HCEC 1CT (cell line): ENCODE measurements around the gene ERCC6L2.

Experiments
- DNase-seq: peaks from one replicate; pipeline ENCODE4 v3.0.0-alpha.2; 2017

ERCC6L2 gene

DNA sequence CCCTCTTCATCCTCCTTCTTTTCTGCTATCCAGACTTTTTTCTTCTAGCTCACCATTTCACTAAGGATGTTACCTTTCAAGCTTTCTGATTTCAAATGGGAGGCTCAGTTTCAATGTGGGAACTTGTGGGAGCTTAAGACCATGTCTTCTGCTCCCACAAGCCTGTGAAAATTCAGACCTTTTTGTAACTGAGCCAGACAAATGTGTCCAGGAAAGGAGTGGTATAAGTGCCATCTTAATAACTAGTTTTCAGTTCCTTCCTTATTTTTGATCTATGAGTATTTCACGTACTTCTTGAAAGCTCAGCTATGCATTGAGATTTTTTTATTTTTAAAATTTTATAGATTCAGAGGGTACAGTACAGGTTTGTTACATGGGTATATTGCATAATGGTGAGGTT lies 4.6 kb upstream of the ERCC6L2 start:
- DNase-seq, result no peak

DNA sequence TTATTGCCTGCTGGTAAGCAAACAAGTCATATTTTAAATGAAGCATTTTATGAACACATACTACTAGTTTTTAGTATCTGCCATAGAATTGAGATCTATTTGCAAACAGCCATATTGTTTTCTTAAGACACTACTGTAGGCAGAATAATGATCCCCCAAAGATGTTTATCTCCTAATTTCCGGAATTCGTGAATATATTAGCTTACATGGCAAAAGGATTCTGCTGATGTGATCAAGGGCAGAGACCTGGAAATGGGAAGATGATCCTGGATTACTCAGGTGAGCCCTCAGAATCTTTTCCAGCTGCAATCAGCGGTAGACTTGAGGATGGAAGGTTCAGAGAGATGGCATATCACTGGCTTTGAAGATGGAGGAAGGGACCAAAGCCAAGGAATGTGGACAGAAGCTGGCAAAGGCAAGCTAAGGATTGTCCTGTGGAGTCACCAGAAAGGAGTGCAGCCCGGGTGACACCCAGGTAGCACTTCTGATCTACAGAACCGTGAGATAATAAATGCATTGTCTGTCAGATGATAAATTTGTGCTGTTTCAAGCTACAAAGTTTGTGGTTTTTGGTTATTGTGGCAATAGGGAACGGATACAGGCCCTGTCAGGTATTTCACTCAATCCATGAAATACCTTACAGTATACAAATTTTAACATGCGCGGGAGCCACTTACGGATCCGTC lies 1.0 kb upstream of the ERCC6L2 start:
- DNase-seq, result no peak

DNA sequence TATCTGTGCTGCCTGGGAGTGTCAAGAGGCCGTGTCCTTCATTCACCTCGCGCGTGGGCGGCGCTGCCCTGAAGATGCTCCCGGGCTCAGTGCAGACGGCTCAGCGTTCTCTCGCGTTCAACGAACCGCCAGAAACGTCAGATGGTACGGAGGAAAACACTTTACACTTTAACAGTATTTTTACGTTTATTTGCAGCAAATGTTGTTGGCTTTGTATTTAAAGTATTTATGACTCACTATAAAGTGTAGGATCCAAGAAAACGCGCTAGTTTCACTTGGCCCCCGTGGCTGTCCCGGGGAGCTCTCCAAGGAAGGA lies 544 bp upstream of the ERCC6L2 start:
- DNase-seq, result peak; percentile 53

DNA sequence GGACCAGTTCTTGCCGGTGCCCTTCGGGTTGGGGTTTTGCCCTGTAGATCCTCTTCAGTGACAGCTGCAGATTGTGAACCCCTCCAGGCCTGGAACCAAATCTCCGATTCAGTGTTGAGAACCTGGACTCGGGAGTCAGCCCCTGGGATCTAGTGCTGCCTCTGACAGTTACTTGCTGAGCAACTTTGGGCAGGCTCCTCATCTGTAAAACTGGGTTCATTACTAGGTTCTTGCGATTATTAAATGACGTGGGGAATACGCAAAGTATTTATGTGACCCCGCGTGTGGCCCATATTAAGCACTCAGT lies 600 bp downstream of the ERCC6L2 start:
- DNase-seq, result no peak

DNA sequence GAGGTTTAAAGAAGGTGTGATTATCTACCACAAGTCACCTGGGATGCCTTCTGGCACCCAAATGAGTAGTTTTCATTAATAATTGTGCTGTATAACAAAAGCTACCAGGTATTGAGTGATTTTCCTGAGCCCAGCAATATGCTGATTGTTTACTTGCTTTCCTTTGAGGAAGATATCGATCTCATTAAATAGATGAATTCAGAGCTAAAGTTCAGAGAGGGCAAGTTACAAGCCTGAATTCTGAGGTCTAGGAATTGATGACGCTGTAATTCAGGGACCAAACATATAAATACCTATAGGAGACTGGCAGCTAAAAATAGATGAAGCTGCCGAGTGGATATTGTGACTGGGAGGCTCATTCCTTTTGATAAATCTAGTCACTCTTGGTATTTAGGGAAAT lies 1.1 kb downstream of the ERCC6L2 start:
- peak; percentile 34 for DNase-seq

DNA sequence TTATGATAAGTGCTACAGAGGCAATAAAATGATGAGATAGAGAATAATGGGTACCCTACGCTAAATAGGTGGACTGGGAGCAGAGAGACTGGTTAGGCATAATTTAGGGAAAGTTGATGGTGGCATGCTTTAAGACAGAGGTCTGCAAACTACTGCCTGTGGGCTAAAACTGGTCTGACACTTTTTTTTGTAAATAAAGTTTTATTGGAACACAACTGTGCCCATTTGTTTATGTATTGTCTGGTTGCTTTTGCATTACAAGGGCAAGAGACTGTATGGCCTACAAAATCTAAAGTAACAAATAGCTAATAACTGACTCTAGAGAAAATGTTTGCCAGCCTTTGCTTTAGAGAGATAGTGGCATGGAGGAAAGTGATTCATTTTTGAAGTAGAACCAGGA lies 2.5 kb downstream of the ERCC6L2 start:
- no peak for DNase-seq

DNA sequence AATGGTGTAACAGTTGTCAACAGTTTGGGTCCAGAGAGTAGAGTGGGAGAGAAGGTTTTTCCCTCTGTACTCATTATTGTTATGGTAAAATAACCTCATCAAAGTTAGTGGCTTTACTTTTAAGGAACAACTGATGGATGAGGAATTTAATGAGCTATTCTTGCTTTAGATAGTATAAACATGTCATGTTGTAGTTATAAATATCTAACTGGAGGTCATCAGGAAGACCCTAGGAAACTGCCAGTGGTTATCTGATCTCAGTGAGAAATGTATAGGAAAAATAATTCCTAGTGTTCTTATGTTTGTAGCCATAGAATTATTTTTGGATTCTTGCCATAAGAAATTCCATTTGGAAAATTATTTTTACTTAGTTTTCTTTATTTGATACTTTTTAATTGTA lies 4.1 kb downstream of the ERCC6L2 start:
- no peak for DNase-seq

DNA sequence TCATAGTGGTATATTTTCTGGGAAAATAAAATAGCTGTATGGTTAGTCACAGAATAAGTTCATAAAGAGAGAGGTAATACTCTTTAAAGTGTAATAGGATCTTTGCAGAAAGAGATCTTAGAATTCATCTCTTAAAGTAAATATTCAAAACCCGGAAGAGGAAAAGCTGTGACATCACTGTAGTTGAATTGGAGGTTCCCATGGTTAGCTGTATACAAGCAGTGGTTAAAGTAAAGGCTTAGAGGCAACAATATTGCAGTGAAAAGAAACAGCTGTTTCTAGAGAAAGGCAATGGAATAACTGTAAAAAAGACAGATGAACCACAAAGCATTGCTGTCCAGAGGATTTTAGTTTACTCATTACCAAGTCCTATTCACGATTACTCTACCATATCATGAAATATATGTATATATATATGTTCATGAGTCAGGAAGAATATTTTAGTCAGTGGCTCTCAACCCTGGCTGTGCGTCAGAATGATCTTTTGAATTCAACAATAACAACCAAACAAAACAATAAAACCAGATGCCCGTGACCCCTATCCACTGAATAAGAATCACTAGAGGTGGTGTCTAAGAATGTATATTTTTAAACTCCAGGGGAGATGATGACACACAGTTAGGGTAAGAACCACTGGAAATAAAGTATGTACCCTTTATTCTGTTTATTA lies 4.7 kb downstream of the ERCC6L2 start:
- peak; percentile 82 for DNase-seq

DNA sequence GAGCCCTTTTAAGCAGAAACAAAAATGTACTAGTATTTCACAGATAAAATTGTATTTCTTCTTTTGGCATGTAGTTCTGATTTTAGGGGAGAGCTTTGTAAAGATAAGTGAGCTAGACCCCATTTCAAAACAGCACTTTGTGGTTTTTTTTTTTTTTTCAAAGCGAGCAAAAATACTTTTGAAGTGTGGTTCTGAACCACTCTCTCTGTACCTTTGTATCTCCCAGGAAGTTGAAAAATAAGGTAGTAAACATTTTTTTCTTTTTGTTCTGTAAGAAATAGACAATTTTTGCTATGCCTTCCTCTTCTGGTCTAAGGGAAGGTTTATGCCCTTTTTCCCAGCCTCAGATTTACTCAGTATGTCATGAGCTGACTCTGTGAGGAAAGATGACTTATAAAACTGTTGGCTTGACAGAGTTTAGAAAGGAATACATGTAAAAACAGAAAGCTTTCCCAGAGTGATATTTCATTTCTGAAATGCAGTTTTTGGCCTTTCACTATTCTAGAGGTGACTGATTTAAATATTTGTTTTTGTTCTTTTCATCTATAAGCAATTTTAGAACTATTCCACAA lies 12.5 kb downstream of the ERCC6L2 start:
- no peak for DNase-seq

DNA sequence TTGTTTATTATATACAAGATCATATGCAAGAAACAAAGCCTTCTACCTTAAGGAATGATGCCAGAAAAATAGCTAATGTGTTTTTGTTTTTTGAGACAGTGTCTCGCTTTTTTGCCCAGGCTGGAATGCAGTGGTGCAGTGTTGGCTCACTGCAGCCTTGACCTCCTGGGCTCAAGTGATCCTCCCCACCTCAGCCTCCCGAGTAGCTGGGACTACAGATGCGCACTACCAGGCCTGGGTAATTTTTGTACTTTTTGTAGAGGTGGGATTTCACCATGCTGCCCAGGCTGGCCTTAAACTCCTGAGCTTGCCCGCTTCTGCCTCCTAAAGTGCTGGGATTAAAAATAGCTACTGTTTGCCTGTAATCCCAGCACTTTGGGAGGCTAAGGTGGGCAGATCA lies 15.1 kb downstream of the ERCC6L2 start:
- DNase-seq, result no peak

DNA sequence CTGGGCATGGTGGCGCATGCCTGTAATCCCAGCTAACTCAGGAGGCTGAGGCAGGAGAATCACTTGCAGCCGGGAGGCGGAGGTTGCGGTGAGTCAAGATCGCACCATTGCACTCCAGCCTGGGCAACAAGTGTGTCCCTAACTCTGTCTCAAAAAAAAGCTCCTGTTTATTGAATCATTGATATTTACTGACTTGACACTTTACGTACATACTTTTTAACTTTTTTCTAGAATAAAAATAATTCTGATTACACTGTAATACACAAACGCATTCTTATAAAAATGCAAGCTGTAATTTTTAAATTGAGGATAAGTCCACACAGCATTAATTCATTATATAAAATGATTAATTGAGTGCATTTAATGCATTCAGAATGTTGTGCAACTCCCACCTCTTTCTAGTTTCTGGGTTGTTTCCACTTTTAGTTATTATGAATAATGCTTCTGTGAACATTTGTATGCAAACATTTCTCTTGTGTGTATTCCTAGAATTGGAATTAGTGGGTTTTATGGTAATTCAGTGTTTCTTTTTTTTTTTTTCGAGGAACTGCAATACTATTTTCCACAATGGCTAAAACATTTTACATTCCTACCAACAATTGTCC lies 15.7 kb downstream of the ERCC6L2 start:
- no peak for DNase-seq

DNA sequence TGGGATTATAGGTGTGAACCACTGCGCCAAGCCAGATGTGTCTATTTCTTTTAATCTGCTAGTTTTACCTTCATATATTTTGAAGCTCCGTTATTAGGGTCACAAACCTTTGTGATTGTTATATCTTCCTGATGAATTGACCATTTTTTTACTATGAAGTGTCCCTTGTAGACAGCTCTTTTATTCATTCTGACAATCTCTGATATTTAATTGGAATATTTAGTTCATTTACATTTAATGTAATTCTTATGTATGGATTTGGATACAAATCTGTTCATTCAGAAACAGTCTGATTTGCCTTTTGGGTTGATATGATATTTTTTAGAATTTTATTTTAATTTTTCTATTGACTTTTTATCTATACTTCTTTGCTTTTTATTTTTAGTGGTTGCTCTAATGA lies 17.2 kb downstream of the ERCC6L2 start:
- no peak for DNase-seq

DNA sequence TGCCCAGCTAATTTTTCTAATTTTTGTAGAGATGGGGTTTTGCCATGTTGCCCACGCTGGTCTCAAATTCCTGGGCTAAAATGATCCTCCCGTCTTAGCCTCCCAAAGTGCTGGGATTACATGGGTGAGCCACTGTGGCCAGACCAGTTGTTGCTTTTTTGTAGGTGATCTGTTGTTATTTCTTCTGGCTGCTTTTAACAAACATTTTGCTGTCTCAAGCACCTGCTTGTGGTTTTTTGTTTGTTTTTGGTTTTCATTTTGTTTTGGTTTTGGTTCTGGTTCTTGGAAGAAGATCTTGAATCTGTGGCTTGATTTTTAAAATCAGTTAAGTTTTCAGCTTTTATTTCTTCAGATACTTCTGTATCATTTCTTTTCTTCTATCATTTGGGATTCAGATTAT lies 21.1 kb downstream of the ERCC6L2 start:
- no peak for DNase-seq

DNA sequence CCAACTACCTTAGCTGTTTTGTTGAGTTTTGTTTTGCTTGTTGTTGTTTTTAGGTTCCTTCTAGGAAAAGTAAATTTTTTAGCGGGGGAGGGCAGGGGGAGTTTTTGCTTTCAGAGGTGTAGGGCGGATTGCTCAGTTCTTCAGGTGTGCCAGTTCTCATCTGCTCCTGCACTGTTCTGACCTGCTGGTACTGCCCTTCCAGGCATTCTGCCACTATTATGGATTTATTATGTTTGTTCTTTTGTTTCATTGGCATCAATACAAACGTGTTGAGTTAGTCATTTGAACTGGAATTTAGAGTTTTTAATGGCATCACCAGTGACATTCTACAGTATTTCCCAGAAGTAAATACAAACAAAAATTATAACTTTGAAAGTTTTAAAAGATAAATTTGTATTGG lies 26.0 kb downstream of the ERCC6L2 start:
- DNase-seq, result no peak

DNA sequence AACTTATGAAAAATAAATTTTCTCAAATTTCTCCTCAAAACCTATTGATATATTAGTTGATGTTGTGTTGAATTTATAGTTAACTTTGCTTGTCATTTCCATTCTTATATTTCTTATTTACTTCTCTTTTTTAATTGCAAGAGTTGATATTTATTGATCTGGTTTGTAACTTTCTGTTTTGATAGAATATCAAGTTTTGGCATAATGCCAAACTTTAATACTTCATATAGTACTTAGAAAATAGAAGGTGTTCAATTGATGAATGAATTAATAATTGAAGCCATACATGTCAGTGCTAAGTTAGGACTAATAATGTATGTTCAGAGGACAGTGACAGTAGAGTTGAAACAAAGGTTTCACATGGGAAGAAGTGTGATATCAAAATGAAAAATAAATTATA lies 27.9 kb downstream of the ERCC6L2 start:
- no peak for DNase-seq

DNA sequence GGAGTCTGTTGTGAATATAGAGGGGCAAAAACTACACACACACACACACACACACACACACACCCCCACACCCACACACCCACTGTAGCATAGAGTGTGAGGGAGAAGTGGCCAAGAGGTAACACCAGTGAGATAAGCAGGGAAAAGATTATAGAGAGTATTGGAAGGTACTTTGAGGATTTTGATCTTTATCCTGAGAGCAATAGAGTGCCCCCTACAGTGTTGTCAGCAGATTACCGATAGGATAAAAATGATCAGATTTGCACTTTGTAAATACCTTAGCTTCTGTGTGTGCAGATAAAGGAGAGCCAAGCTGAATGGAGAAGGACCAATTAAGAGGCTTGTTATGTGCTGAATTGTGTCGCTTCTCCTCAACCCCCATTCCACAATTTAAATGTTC lies 32.3 kb downstream of the ERCC6L2 start:
- no peak for DNase-seq

DNA sequence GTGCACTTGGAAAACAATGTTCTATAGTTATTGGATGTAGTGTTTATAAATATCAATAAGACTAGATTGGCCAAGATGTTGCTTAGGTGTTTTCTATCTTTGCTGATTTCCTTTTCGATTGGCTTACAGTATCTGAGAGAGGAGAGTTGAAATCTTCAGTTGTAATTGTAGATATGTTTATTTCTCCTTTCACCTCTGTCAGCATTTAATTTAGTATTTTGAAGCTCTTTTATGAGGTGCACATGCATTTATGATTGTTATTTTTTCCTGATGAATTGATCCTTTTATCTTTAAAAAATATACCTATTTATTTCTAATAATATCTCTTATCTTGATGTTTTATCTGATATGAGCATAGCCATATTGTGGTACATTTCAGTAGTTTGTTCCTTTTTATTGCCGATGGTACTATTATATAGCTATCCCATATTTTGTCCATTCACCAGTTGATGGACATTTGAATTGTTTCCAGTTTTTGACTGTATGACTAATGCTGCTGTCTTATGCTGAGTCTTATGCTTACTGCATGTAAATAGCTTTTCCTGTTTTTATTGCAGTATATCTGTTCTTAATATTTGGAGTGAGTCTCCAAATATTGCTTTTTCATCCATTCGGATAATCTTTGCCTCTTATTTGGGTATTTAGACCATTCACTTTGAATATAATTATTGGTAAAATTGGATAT lies 34.7 kb downstream of the ERCC6L2 start:
- DNase-seq, result peak; percentile 13

DNA sequence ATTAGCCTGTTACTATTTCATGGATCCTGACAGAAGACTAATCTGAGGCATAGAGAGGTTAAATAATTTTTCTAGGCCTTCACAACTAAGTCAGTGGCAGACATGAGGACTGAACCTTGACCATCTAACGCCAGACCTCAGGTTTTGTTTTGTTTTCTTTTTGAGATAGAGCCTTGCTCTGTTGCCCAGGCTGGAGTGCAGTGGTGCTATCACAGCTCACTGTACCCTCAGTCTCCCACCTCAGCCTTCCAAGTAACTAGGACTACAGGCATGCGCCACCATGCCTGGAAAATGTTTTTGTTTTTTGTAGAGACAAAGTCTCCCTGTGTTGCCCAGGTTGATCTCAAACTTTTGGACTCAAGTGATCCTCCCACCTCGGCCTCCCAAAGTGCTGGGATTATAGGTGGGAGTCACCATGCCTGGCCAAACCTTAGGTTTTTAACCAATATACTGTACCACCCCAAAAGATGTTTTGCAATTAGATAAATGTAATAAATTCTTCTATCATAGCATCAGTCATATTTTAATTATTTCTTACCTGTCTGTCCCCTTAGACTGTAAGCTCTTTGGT lies 35.4 kb downstream of the ERCC6L2 start:
- no peak for DNase-seq

DNA sequence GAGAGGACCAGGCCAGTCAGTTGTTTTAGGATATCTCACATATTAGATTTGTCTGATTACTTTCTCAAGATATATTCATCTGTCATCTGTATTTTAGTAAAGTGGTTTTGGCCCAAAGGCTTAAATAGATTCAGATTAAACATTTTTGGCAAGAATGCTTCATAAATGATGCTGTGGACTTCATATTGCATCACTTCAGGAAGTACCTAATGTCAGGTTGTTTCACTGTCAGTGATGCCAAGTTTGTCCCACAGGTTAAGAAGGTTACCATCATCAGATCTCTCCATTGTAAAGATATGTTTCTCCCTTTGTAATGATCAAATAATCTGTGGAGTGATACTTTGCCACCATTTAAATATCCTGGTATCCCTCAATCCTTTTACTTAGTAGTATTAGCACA lies 37.3 kb downstream of the ERCC6L2 start:
- DNase-seq, result no peak

DNA sequence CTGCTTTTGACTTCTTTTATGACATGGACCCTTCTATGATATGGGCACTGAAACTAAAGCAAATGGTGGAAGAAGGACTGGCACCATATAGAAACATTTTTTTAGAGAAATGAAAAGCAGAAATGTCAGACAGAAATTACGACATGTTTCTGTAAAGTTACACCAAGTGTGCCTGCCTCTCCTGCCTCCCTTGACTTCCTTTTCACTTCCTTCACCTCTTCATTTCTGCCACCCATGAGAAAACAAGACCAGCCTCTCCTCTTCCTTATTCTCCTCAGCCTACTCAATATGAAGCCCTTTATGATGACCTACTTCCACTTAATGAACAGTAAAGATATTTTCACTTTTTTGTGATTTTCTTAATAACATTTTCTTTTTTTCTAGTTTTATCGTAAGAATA lies 44.5 kb downstream of the ERCC6L2 start:
- no peak for DNase-seq

DNA sequence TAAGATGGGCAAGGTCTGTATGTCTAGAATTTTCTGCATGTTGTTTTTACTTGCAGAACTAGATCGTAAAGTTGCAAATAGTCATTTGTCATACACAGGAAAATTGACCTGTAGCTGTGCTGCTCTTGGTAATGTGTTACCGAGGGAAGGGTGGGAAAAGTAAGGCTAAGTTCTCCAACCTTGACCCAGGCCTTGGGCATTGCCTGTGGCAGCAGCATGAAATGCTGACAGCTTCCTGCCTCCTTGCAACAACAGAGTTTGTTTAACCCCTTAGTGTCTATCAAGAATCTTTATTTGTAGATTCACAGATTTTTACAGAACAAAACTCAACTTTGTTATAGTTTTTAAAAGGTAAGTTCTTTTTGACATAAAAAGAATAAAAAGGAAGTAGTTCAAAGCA lies 48.3 kb downstream of the ERCC6L2 start:
- no peak for DNase-seq

DNA sequence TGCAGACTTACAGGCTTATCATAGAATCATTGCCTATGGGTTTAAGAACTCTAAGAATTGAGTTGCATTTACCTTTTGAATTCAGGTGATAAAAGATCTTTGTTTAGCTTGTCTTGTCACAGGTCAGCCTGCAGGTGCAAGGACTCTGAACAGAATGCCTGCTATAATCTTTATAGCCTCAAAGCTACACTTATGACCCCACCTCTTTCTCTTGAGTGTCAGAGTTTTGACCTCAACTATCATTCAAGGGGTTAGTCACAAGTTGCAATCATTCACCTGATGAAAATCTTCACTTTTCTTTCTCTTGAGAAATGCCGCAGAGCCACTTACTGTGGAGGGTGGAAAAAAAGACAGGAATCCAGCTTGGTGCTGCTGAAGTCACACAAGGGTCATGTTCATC lies 49.5 kb downstream of the ERCC6L2 start:
- DNase-seq, result no peak

DNA sequence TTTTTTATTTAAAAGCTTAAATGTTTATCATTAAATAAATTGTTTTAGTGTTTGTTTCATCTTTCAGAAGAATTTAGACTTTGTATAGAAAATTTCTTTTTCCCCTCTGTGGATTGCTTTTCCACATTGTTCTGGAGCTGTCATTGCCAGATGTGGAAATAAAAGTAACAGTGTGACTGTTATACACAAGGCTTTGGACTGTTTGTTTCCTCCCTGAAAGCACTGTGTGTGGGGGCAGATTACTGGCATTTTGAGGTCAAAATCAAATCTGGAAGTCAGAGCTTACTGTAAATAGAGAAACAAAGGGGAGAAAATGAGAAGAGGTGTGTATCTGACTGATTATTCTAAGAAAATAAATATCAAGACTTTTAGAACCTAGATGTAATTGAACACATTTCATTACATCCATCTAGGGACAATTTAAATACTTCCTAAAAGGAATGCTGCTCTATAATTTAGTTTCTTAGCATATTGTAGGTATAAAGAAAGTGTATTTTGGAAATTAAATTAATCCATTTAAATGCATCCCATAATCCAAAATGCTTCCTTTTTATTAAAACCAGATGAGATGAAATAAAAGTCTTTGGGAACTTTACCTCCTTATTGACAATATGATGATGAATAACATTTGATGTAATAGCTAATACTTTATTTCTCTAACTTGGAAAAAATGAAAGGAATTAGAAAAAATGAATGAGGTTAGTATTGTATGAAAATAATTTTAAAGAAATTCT lies 51.9 kb downstream of the ERCC6L2 start:
- no peak for DNase-seq
